ENCODE measurements around the gene POPDC2.

GRCh38 chr3:119660474-119661440, at the start of gene POPDC2:
- peak; percentile 93 for TF ChIP-seq GATA2 (IDR thresholded peaks at IDR 0.05; ENCODE audit: low read depth, low read length)
- TF ChIP-seq GATA3 (IDR thresholded peaks at IDR 0.05; ENCODE audit: low read depth, low read length) = peak; percentile 68
